ENCODE measurements around the gene PCCA. TPM values are rescaled to one million over a fixed set of nuclear protein-coding genes. Genes with fewer than 3 reads are reported as not detected.

PCCA gene
- total and polyA plus RNA-seq, 2 donors (not counting 3 experiments of a cell fraction or from before 2014, with no cell fraction given) = 5.7 to 20.2 TPM

- BruUV-seq (replicated peaks) = no TSS peak
- ChIA-PET POLR2A (no interaction called here), CTCF (interaction anchor here (0.7 to 1.2 kb wide), 2 partner anchors 48 to 87 kb away, joined by 3 read pairs; no protein-coding TSS in a partner anchor)
- Histone ChIP-seq H3K79me2 (ENCODE audit: control insufficient read depth, insufficient read depth, low read length) (no peaks in the 10 kb centered on the region), H2AFZ (ENCODE audit: low read depth, low read length) (no peak overlapping the region), H3K4me3 (replicated peaks in 1 of 3; ENCODE audit: insufficient read depth in 1 of 3, low read depth in 1 of 3, low read length in 3 of 3) (no peak overlapping the region), H3K4me2 (ENCODE audit: insufficient read depth, low read length) (no peak overlapping the region), H3K4me1 (ENCODE audit: control insufficient read depth, extremely low read depth, insufficient read depth, low read length) (no peaks in the 10 kb centered on the region), H3K27ac (ENCODE audit: insufficient read depth, low read depth, low read length) (no peak overlapping the region), H3K9me3 (replicated peaks; ENCODE audit: control insufficient read depth, insufficient read depth, low read length) (no peaks in the 10 kb centered on the region), H3K9ac (replicated peaks; ENCODE audit: extremely low read depth, insufficient read depth, low read length) (no peak overlapping the region), H3K36me3 (ENCODE audit: control insufficient read depth in 2 of 2, extremely low read depth in 1 of 2, insufficient read depth in 2 of 2, low read length in 2 of 2) (peaks cover 0 to 1% of the 10 kb centered on the region in 2 experiments), H3K27me3 (ENCODE audit: control insufficient read depth in 2 of 2, insufficient read depth in 2 of 2, low read length in 2 of 2) (no peaks in the 10 kb centered on the region), H4K20me1 (replicated peaks; ENCODE audit: control insufficient read depth, extremely low read depth, insufficient read depth, low read length) (no peaks in the 10 kb centered on the region), H3K9me1 (replicated peaks; ENCODE audit: control insufficient read depth, extremely low read depth, insufficient read depth, low read length) (no peaks in the 10 kb centered on the region)
- TF ChIP-seq POLR2AphosphoS5 (IDR thresholded peaks at IDR 0.05; ENCODE audit: insufficient read depth, low read depth, low read length) = no peak
- no peak for TF ChIP-seq EZH2 (IDR thresholded peaks at IDR 0.05; ENCODE audit: borderline replicate concordance, low read depth, low read length, severe bottlenecking)
- TF ChIP-seq MYC (IDR thresholded peaks at IDR 0.05; ENCODE audit: low read depth, low read length) = no peak
- TF ChIP-seq MAX (IDR thresholded peaks at IDR 0.05; ENCODE audit: insufficient read depth, insufficient read length) = no peak
- TF ChIP-seq POLR2A (IDR thresholded peaks at IDR 0.05; ENCODE audit: low read depth, low read length) = no peak
- TF ChIP-seq GATA2 (IDR thresholded peaks at IDR 0.05; ENCODE audit: insufficient read depth, insufficient read length, low read depth, low read length) = no peak
- no peak for TF ChIP-seq JUN (IDR thresholded peaks at IDR 0.05; ENCODE audit: borderline replicate concordance, insufficient read depth, insufficient read length, low read depth)
- no peak for TF ChIP-seq CTCF (IDR thresholded peaks at IDR 0.05; ENCODE audit: extremely low read depth in 1 of 2, insufficient read depth in 1 of 2, low read depth in 1 of 2, low read length in 2 of 2)
- no peak for TF ChIP-seq FOS (IDR thresholded peaks at IDR 0.05; ENCODE audit: borderline replicate concordance, insufficient read depth, low read length)
- FAIRE-seq (no peak), DNase-seq (ENCODE audit: low read depth, low spot score) (no peak)
- intact Hi-C loops (cut with micrococcal nuclease) (no loop called here), dilution Hi-C loops (cut with MboI; ENCODE audit: extremely low pct_ligation_motif_present, low sequenced_read_pairs) (no loop called here)
Measured at GRCh38 chr13:100147825-100148224, 58.9 kb downstream of the PCCA start.
